ENCODE results near the gene GABRG3. TPM values are rescaled to one million over a fixed set of nuclear protein-coding genes. Genes with fewer than 3 reads are reported as not detected.

The GABRG3 gene
- total and polyA plus RNA-seq, 2 of the 4 experiments (the other 2 are of a cell fraction), result not detected

GRCh38 chr15:27486051-27486450 is 515.1 kb downstream of the GABRG3 start:
- no peak overlapping the region for H2AFZ ChIP-seq (replicated peaks; ENCODE audit: low read length, poor library complexity)
- no peak for ATAC-seq (ENCODE audit: low read depth)

More at GRCh38 chr15:27486051-27486450, 515.1 kb downstream of the GABRG3 start:
- H2BK120ac ChIP-seq (ENCODE audit: low read depth, low read length), result no peak overlapping the region
- no CpG with 5 or more reads among the region's 6 CpGs for WGBS, 2 experiments (ENCODE audit: extremely low coverage in 2 of 2, insufficient read length in 1 of 2)
- H2BK5ac ChIP-seq (ENCODE audit: low read depth, low read length, poor library complexity, severe bottlenecking), result no peak overlapping the region
- dilution Hi-C loops (cut with HindIII; ENCODE audit: low sequenced_read_pairs, unreplicated experiment), result no loop called here
- H4K5ac ChIP-seq (ENCODE audit: low read depth, low read length), result no peak overlapping the region
- no peak overlapping the region for H3K9ac ChIP-seq (ENCODE audit: low read depth, low read length)
- no peaks in the 10 kb centered on the region for H3K9me1 ChIP-seq (ENCODE audit: insufficient read depth, low read length)
- no peak overlapping the region for H4K91ac ChIP-seq (ENCODE audit: insufficient read depth, low read depth, low read length)
- H3K4me2 ChIP-seq (ENCODE audit: low read depth, low read length), result no peak overlapping the region
- CTCF ChIA-PET, result no interaction called here
- H2BK20ac ChIP-seq (ENCODE audit: low read depth, low read length), result no peak overlapping the region
- no peak overlapping the region for H3K27ac ChIP-seq (ENCODE audit: insufficient read depth, low read length)
- H3K79me1 ChIP-seq (ENCODE audit: low read depth in 1 of 2, low read length in 2 of 2), result no peaks in the 10 kb centered on the region
- H3K18ac ChIP-seq (ENCODE audit: low read depth, low read length), result no peak overlapping the region
- intact Hi-C loops (cut with micrococcal nuclease), result no loop called here
- H4K20me1 ChIP-seq (ENCODE audit: insufficient read depth, low read length), result no peaks in the 10 kb centered on the region
- H3K9me3 ChIP-seq (ENCODE audit: control insufficient read depth, insufficient read depth, low read length), result peaks cover 15% of the 10 kb centered on the region
- no peak overlapping the region for H4K8ac ChIP-seq (ENCODE audit: low read depth in 2 of 2, low read length in 2 of 2)
- no peak for TF ChIP-seq RAD21 (IDR thresholded peaks at IDR 0.05; ENCODE audit: low read length)
- no peak for TF ChIP-seq CHD1 (IDR thresholded peaks at IDR 0.05; ENCODE audit: low read depth, low read length)
- no peak for TF ChIP-seq BHLHE40 (IDR thresholded peaks at IDR 0.05; ENCODE audit: low read depth, low read length)
- no peak for TF ChIP-seq SMC3 (IDR thresholded peaks at IDR 0.05; ENCODE audit: low read depth, low read length)
- TF ChIP-seq MXI1 (IDR thresholded peaks at IDR 0.05; ENCODE audit: borderline replicate concordance, low read depth, low read length), result no peak
- no peak for TF ChIP-seq NFE2L2 (IDR thresholded peaks at IDR 0.05; ENCODE audit: low read depth, low read length)
- no peak for TF ChIP-seq USF2 (IDR thresholded peaks at IDR 0.05; ENCODE audit: low read depth, low read length)
- no peak overlapping the region for H2AK9ac ChIP-seq (replicated peaks; ENCODE audit: low read depth, low read length, poor library complexity)
- H3K4me3 ChIP-seq (ENCODE audit: insufficient read depth, low read depth, low read length), result no peak overlapping the region
- no peak overlapping the region for H3K23ac ChIP-seq (ENCODE audit: low read depth, low read length)
- no peak overlapping the region for H3K4ac ChIP-seq (ENCODE audit: low read depth, low read length)
- no peak overlapping the region for H3K56ac ChIP-seq (ENCODE audit: extremely low read depth, insufficient read depth, low read length)
- in situ Hi-C loops (cut with MboI; ENCODE audit: low sequenced_read_pairs), result no loop called here
- no peaks in the 10 kb centered on the region for H3K36me3 ChIP-seq (ENCODE audit: control insufficient read depth, insufficient read depth, low read length)
- no peaks in the 10 kb centered on the region for H3K4me1 ChIP-seq (ENCODE audit: control insufficient read depth, insufficient read depth, low read length)
- no TSS peak for BruUV-seq (replicated peaks)
- H3K27me3 ChIP-seq (ENCODE audit: control insufficient read depth, insufficient read depth, low read length), result no peaks in the 10 kb centered on the region
- H2AK5ac ChIP-seq (ENCODE audit: low read depth, low read length), result no peak overlapping the region
- POLR2A ChIA-PET (ENCODE audit: unreplicated experiment), result no interaction called here
- DNase-seq, result no peak
- no peak overlapping the region for H2BK15ac ChIP-seq (ENCODE audit: low read depth, low read length)
- H3K14ac ChIP-seq (replicated peaks; ENCODE audit: low read depth, low read length), result no peak overlapping the region

All from IMR-90 (cell line).